Keratinocyte (primary cell): Measurements from ENCODE around the gene ENTPD2. TPM values are rescaled to one million over a fixed set of nuclear protein-coding genes. Genes with fewer than 3 reads are reported as not detected.

Source experiments
- DNase-seq: peaks from one replicate; pipeline ENCODE4 v3.0.0-alpha.2; 2011; ENCODE audit warnings: low read depth, missing footprints, low spot score
- FAIRE-seq: peaks from 2 replicates; lab custom pipeline; 2011; peaks lifted over from hg19 to GRCh38; lab: Jason Lieb, UNC
- H2AFZ ChIP-seq: 2 replicates; pipeline ENCODE4 v1.6.0; 2012; ENCODE audit warnings: low read length, control low read depth, inconsistent platforms; ENCODE audit not compliant: control insufficient read depth
- H3K27ac ChIP-seq: 2 replicates; pipeline ENCODE4 v1.5.1; 2011; ENCODE audit warnings: low read length; ENCODE audit not compliant: control insufficient read depth, insufficient read depth
- H3K27me3 ChIP-seq: 3 replicates; pipeline ENCODE4 v1.6.0; 2011; ENCODE audit warnings: low read length; ENCODE audit not compliant: control insufficient read depth, insufficient read depth; ENCODE audit errors: extremely low read depth
- H3K36me3 ChIP-seq, 2 experiments: 2 replicates in 1 of 2; 3 replicates in 1 of 2; pipeline ENCODE4 v1.5.1; 2011; ENCODE audit warnings: low read length in 2 of 2, mild to moderate bottlenecking in 1 of 2; ENCODE audit not compliant: control insufficient read depth in 2 of 2, insufficient read depth in 2 of 2; ENCODE audit errors: extremely low read depth in 1 of 2
- H3K4me1 ChIP-seq: 3 replicates; pipeline ENCODE4 v1.5.1; 2011; ENCODE audit warnings: low read length; ENCODE audit not compliant: control insufficient read depth, insufficient read depth; ENCODE audit errors: extremely low read depth
- H3K4me2 ChIP-seq: 3 replicates; pipeline ENCODE4 v1.6.0; 2011; ENCODE audit warnings: low read depth, low read length; ENCODE audit not compliant: control insufficient read depth, insufficient read depth; ENCODE audit errors: extremely low read depth
- H3K4me3 ChIP-seq, 3 experiments: fragments of 200-600 bp in 1 of 3; sonication (generic) in 1 of 3; 2 replicates in 2 of 3; 3 replicates in 1 of 3; pipeline ENCODE4 v1.5.1; 2011 to 2016; ENCODE audit warnings: low read length in 3 of 3, mild to moderate bottlenecking in 3 of 3, control low read depth in 2 of 3, inconsistent platforms in 1 of 3, low read depth in 1 of 3, mixed read lengths in 1 of 3, mixed run types in 1 of 3, moderate library complexity in 1 of 3; ENCODE audit not compliant: control insufficient read depth in 2 of 3, insufficient read depth in 2 of 3; ENCODE audit errors: extremely low read depth in 1 of 3
- H3K79me2 ChIP-seq: 2 replicates; pipeline ENCODE4 v1.6.0; 2012; ENCODE audit warnings: low read length; ENCODE audit not compliant: control insufficient read depth, insufficient read depth
- H3K9ac ChIP-seq: 3 replicates; pipeline ENCODE4 v1.6.0; 2011; ENCODE audit warnings: low read length; ENCODE audit not compliant: control insufficient read depth, insufficient read depth; ENCODE audit errors: extremely low read depth
- H3K9me1 ChIP-seq: 3 replicates; pipeline ENCODE4 v1.6.0; 2011; ENCODE audit warnings: low read length; ENCODE audit not compliant: control insufficient read depth, insufficient read depth; ENCODE audit errors: extremely low read depth
- H3K9me3 ChIP-seq: 2 replicates; pipeline ENCODE4 v1.5.1; 2012; ENCODE audit warnings: low read depth, low read length; ENCODE audit not compliant: control insufficient read depth
- H4K20me1 ChIP-seq: 3 replicates; pipeline ENCODE4 v1.6.0; 2011; ENCODE audit warnings: low read length; ENCODE audit not compliant: control insufficient read depth, insufficient read depth; ENCODE audit errors: extremely low read depth
- EZH2 ChIP-seq: IDR thresholded peaks from one replicate; pipeline ENCODE4 v1.6.1; 2012; ENCODE audit warnings: inconsistent platforms, mild to moderate bottlenecking, low read length, moderate library complexity
- dilution Hi-C: fragments of 300-500 bp; cut with MboI; formaldehyde crosslinking; loops from one replicate; pipeline ENCODE4 v1.7.0; 2020; ENCODE audit warnings: low sequenced_read_pairs; ENCODE audit not compliant: extremely low pct_ligation_motif_present
- polyA plus RNA-seq, 5 experiments: library from polyadenylated mRNA; depleted of rRNA in 3 of 5; stranded (reverse) in 3 of 5; stranded (forward) in 1 of 5; unstranded in 1 of 5; fragments of >200 nt; gene quantifications; 1 replicate in 1 of 5; 2 replicates in 3 of 5; 3 replicates in 1 of 5; pipeline versions ENCODE4 v1.2.1 to v1.2.3, GENCODE V29; 2011 to 2012; ENCODE audit warnings: missing spikeins in 2 of 5, low read depth in 1 of 5, low replicate concordance in 1 of 5
- TF ChIP-seq, protein P1 (sequence below), 3 experiments: IDR thresholded peaks in 1 of 3; conservative IDR thresholded peaks in 1 of 3; optimal IDR thresholded peaks in 1 of 3; 2 replicates in 2 of 3; 3 replicates in 1 of 3; pipeline versions ENCODE3 to v1.5.1; 2011; ENCODE audit warnings: low read length in 3 of 3, mild to moderate bottlenecking in 3 of 3, moderate library complexity in 2 of 3, control low read depth in 1 of 3, inconsistent platforms in 1 of 3; ENCODE audit not compliant: insufficient read depth in 2 of 3; ENCODE audit errors: extremely low read depth in 1 of 3

ENTPD2 gene
- polyA plus RNA-seq, 1 donor (not counting 4 experiments of a cell fraction or from before 2014, with no cell fraction given): 0.52 TPM

- Histone ChIP-seq H3K9ac (no peak within 1 kb of the TSS), H3K9me1 (no peaks in the 10 kb centered on the region), H3K4me1 (peaks cover 7% of the 10 kb centered on the region), H3K79me2 (no peaks in the 10 kb centered on the region), H3K4me3 (peak within 1 kb of the TSS; percentile 22 to 46 (median 39)), H3K9me3 (no peaks in the 10 kb centered on the region), H3K4me2 (peak within 1 kb of the TSS; percentile 81), H4K20me1 (no peaks in the 10 kb centered on the region), H2AFZ (no peak within 1 kb of the TSS), H3K27ac (no peak within 1 kb of the TSS), H3K27me3 (peaks cover 15% of the 10 kb centered on the region), H3K36me3 (no peaks in the 10 kb centered on the region)
- DNase-seq (no peak), FAIRE-seq (no peak)
- dilution Hi-C loops: no loop called here
- TF ChIP-seq, protein P1, sequence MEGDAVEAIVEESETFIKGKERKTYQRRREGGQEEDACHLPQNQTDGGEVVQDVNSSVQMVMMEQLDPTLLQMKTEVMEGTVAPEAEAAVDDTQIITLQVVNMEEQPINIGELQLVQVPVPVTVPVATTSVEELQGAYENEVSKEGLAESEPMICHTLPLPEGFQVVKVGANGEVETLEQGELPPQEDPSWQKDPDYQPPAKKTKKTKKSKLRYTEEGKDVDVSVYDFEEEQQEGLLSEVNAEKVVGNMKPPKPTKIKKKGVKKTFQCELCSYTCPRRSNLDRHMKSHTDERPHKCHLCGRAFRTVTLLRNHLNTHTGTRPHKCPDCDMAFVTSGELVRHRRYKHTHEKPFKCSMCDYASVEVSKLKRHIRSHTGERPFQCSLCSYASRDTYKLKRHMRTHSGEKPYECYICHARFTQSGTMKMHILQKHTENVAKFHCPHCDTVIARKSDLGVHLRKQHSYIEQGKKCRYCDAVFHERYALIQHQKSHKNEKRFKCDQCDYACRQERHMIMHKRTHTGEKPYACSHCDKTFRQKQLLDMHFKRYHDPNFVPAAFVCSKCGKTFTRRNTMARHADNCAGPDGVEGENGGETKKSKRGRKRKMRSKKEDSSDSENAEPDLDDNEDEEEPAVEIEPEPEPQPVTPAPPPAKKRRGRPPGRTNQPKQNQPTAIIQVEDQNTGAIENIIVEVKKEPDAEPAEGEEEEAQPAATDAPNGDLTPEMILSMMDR (optimal IDR thresholded peaks at IDR 0.05 in 1 of 3, IDR thresholded peaks at IDR 0.05 in 1 of 3, conservative IDR thresholded peaks at IDR 0.05 in 1 of 3; ENCODE audit: extremely low read depth in 1 of 3, insufficient read depth in 2 of 3, low read length in 3 of 3): no peak
- TF ChIP-seq EZH2: no peak
These were observed 26.2 kb downstream of the ENTPD2 start, which contains the start of gene ABCA2 for GRCh38 chr9:137027369-137028262. Gene ABCA2, minus strand, starts transcription at chr9:137028237. Its CDS starts 97 bp downstream, at chr9:137028140.

GRCh38 chr9:137026828-137027227 lies 27.0 kb downstream of the ENTPD2 start:
- Histone ChIP-seq H3K9me1 (no peaks in the 10 kb centered on the region), H3K36me3 (no peaks in the 10 kb centered on the region), H3K9ac (no peak overlapping the region), H3K27ac (no peak overlapping the region), H3K4me1 (peaks cover 7% of the 10 kb centered on the region), H3K9me3 (no peaks in the 10 kb centered on the region), H3K79me2 (no peaks in the 10 kb centered on the region), H2AFZ (no peak overlapping the region), H3K27me3 (peaks cover 15% of the 10 kb centered on the region), H3K4me2 (no peak overlapping the region), H4K20me1 (no peaks in the 10 kb centered on the region), H3K4me3 (no peak overlapping the region)
- DNase-seq (no peak), FAIRE-seq (no peak)
- dilution Hi-C loops: no loop called here
- TF ChIP-seq, protein P1 (optimal IDR thresholded peaks at IDR 0.05 in 1 of 3, IDR thresholded peaks at IDR 0.05 in 1 of 3, conservative IDR thresholded peaks at IDR 0.05 in 1 of 3; ENCODE audit: extremely low read depth in 1 of 3, insufficient read depth in 2 of 3, low read length in 3 of 3): no peak
- no peak for TF ChIP-seq EZH2
